Right lobe of liver (tissue), 4 donors: ENCODE measurements around the gene PSEN1.

Source experiments
- POLR2A ChIP-seq: fragments of 450-650 bp; IDR thresholded peaks from one replicate; pipeline ENCODE4 v1.6.1; 2017; ENCODE audit warnings: antibody characterized with exemption, mild to moderate bottlenecking
- TF ChIP-seq, protein P1 (sequence below), 4 donors: fragments of 200-600 bp in 3 of 4; fragments of 450-650 bp in 1 of 4; IDR thresholded peaks; one replicate each; pipeline versions ENCODE4 v1.5.1 to v1.8.0; 2016 to 2022; ENCODE audit warnings: antibody characterized with exemption in 4 of 4, mild to moderate bottlenecking in 2 of 4
- donor health status: DM: no; HTN: no; CAD: no.
- donor health status: DM: no; HTN: no; CAD: no.
- donor health status: DM: no; HTN: yes; CAD: no.

DNA sequence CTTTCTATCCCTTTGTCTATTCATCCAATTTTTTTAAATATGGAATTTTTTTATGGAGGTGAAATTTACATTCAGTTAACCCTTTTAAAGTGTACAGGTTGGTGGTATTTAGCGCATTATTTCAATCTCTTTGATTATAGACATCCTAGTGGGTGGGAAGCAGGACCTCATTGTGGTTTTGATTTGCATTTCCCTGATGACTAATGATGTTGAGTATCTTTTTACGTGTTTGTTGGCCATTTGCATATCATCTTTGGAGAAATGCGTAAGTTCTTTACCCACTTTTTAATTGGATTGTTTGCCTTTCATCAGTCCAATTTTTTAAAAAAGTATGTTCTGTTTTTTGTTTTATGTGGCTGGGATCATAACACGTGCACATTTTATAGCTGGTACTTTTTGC, 121.8 kb downstream of the PSEN1 start:
- TF ChIP-seq POLR2A = no peak
- TF ChIP-seq, protein P1, sequence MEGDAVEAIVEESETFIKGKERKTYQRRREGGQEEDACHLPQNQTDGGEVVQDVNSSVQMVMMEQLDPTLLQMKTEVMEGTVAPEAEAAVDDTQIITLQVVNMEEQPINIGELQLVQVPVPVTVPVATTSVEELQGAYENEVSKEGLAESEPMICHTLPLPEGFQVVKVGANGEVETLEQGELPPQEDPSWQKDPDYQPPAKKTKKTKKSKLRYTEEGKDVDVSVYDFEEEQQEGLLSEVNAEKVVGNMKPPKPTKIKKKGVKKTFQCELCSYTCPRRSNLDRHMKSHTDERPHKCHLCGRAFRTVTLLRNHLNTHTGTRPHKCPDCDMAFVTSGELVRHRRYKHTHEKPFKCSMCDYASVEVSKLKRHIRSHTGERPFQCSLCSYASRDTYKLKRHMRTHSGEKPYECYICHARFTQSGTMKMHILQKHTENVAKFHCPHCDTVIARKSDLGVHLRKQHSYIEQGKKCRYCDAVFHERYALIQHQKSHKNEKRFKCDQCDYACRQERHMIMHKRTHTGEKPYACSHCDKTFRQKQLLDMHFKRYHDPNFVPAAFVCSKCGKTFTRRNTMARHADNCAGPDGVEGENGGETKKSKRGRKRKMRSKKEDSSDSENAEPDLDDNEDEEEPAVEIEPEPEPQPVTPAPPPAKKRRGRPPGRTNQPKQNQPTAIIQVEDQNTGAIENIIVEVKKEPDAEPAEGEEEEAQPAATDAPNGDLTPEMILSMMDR (IDR thresholded peaks at IDR 0.05) = no peak
